Adrenal gland (tissue), 12 donors: ENCODE results near the gene CBFA2T3. TPM values are rescaled to one million over a fixed set of nuclear protein-coding genes. Genes with fewer than 3 reads are reported as not detected.

Source experiments
- DNase-seq, 7 donors: peaks; one replicate each; pipeline ENCODE4 v3.0.0-alpha.2; 2019 to 2020
- H3K27ac ChIP-seq, 5 donors: fragments of 200-600 bp; sonication (generic) in 4 of 5; 1 replicate in 3 of 5; 2 replicates in 2 of 5; pipeline versions ENCODE4 v1.5.1 to v1.8.0; 2016 to 2020; ENCODE audit warnings: mild to moderate bottlenecking in 1 of 5
- H3K27me3 ChIP-seq: fragments of 200-600 bp; 2 replicates; pipeline ENCODE4 v1.8.0; 2021
- H3K36me3 ChIP-seq, 2 donors: fragments of 200-600 bp; replicated peaks in 1 of 2; 1 replicate in 1 of 2; 2 replicates in 1 of 2; pipeline versions ENCODE4 v1.5.1 to v1.8.0; 2018 to 2022
- H3K4me1 ChIP-seq, 2 donors: fragments of 200-600 bp; replicated peaks in 1 of 2; 1 replicate in 1 of 2; 2 replicates in 1 of 2; pipeline versions ENCODE4 v1.5.1 to v1.8.0; 2018 to 2021
- H3K4me3 ChIP-seq, 4 donors: fragments of 200-600 bp; sonication (generic) in 3 of 4; one replicate each; pipeline ENCODE4 v1.5.1; 2016 to 2018
- H3K9me3 ChIP-seq, 3 donors: fragments of 200-600 bp; sonication (generic) in 1 of 3; replicated peaks in 1 of 3; 1 replicate in 2 of 3; 2 replicates in 1 of 3; pipeline versions ENCODE4 v1.5.1 to v1.8.0; 2016 to 2021
- POLR2A ChIP-seq, 2 donors: fragments of 450-650 bp; IDR thresholded peaks; one replicate each; pipeline ENCODE4 v1.6.1; 2017; ENCODE audit warnings: antibody characterized with exemption in 2 of 2, mild to moderate bottlenecking in 2 of 2, moderate library complexity in 1 of 2
- WGBS, 4 donors: extraction: QIAGEN DNeasy Blood & Tissue Kit in 2 of 4; methylation state at CpG; one replicate each; pipeline versions ENCODE4 v1.1.5 to v1.1.7; 2013 to 2017; 5-methylcytosine and 5-hydroxymethylcytosine counted together
- intact Hi-C, 2 donors: fragments of 100-400 bp; cut with DNase I; formaldehyde crosslinking; loops; one replicate each; pipeline versions ENCODE4 v1.14.1 to v1.15.0; 2022 to 2023
- polyA plus RNA-seq, 3 donors: library from polyadenylated mRNA; stranded (reverse); fragments of 200-250 nt in 2 of 3; fragments of 350-450 nt in 1 of 3; fragmentation: Illumina TruSeq in 1 of 3; extraction: RNeasy Lipid Tissue Mini Kit (QIAGEN cat#74804) in 1 of 3; gene quantifications; one replicate each; pipeline ENCODE4 v1.2.3, GENCODE V29; 2013 to 2014
- total RNA-seq, 9 donors: library from RNA; depleted of rRNA in 4 of 9; stranded (reverse); fragments of >200 nt in 4 of 9; fragments of 120-200 nt in 1 of 9; fragmentation: NEBNext Ultra II Directional in 1 of 9; extraction: Animal tissue kit (Norgen Biotek cat#: 25700) in 1 of 9; gene quantifications; one replicate each; pipeline versions ENCODE4 v1.1.0 to v1.2.4, GENCODE V29; 2013 to 2023
- TF ChIP-seq, protein P1 (sequence below), 6 experiments: fragments of 450-650 bp in 4 of 6; fragments of 200-600 bp in 2 of 6; sonication (generic) in 1 of 6; IDR thresholded peaks; 1 replicate in 5 of 6; 2 replicates in 1 of 6; pipeline versions ENCODE4 v1.5.1 to v1.8.0; 2016 to 2021; ENCODE audit warnings: antibody characterized with exemption in 6 of 6, mild to moderate bottlenecking in 2 of 6, moderate library complexity in 1 of 6
- donor health status: healthy with polysubstance abuse.
- donor health status: Bipolar disorder and iron deficiency.
- donor health status: DM: yes; HTN: yes; CAD: no.
- donor health status: DM: no; HTN: no; CAD: no.
- donor health status: DM: no; HTN: no; CAD: no.
- donor health status: DM: yes; HTN: yes; CAD: no.

CBFA2T3 gene
- total and polyA plus RNA-seq, 12 donors = 0.30 to 16.9 (median 2.2) TPM

DNA sequence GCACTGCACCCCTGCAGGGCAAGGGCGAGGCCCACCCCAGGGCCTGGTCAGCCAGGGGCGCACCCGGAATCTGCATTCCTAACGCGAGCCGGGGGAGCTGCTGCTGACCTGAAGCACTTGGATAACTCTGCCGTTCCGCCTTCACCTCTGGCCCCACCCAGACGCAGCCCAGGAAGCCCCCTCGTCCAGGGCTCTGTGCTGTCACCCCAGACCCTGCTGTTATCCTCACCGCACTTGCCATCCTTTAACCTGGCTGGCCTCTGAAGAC lies 97.3 kb downstream of the CBFA2T3 start:
- no peaks in the 10 kb centered on the region for H3K4me1 ChIP-seq
- H3K27me3 ChIP-seq = no peaks in the 10 kb centered on the region

DNA sequence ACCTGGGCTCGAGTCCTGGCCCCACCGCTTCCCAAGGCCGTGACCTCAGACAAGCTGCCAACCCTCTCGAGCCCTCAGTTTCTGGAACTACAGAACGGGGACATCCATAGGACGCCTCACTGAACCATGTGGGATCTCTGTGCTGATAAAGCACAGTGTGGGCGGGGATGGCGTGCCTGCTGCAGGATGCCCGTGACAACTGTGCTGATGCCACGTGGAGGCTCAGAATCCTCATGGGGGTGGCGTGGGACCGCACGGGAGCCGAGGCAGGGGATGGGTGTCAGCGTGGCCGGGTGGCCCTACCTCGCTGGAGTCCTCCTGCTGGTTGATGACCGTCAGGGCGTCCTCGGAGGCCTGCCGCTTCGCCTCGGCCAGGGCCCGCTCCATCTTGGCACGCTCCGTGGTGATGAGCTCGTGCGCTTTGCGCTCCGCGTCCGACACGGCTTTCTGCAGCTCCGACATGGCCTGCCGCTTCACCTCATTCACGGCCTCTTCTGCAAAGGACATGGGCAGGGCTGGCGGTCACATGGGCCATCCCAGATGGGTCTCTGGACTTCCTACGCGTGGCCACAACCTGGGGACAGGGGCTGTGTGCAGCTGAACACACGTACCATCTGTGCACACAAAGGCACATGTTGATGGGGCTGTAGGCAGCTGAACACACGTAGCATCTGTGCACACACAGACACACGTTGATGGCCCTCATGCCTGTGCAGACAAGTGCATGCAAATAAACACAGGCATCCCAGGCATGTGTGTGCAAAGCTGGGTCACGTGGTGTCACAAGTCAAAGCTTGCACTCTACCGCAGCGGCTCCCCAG lies 97.8 kb downstream of the CBFA2T3 start:
- H3K27ac ChIP-seq = no peak overlapping the region
- H3K36me3 ChIP-seq = no peaks in the 10 kb centered on the region
- no peaks in the 10 kb centered on the region for H3K4me1 ChIP-seq
- no peak overlapping the region for H3K4me3 ChIP-seq
- no peaks in the 10 kb centered on the region for H3K9me3 ChIP-seq
- no peaks in the 10 kb centered on the region for H3K27me3 ChIP-seq
- no peak for DNase-seq
- intact Hi-C loops = no loop called here
- TF ChIP-seq, protein P1, sequence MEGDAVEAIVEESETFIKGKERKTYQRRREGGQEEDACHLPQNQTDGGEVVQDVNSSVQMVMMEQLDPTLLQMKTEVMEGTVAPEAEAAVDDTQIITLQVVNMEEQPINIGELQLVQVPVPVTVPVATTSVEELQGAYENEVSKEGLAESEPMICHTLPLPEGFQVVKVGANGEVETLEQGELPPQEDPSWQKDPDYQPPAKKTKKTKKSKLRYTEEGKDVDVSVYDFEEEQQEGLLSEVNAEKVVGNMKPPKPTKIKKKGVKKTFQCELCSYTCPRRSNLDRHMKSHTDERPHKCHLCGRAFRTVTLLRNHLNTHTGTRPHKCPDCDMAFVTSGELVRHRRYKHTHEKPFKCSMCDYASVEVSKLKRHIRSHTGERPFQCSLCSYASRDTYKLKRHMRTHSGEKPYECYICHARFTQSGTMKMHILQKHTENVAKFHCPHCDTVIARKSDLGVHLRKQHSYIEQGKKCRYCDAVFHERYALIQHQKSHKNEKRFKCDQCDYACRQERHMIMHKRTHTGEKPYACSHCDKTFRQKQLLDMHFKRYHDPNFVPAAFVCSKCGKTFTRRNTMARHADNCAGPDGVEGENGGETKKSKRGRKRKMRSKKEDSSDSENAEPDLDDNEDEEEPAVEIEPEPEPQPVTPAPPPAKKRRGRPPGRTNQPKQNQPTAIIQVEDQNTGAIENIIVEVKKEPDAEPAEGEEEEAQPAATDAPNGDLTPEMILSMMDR (IDR thresholded peaks at IDR 0.05) = no peak
- no peak for TF ChIP-seq POLR2A (IDR thresholded peaks at IDR 0.05)
- WGBS, 4 donors = 85 to 91% (median 89%) methylated on average over 27 to 45 of the region's 45 CpGs

More for the DNA sequence above, 97.3 kb downstream of the CBFA2T3 start:
- TF ChIP-seq POLR2A (IDR thresholded peaks at IDR 0.05) = no peak
- TF ChIP-seq, protein P1 (IDR thresholded peaks at IDR 0.05) = no peak
- Histone ChIP-seq H3K9me3 (no peaks in the 10 kb centered on the region), H3K36me3 (no peaks in the 10 kb centered on the region), H3K4me3 (no peak overlapping the region), H3K27ac (no peak overlapping the region)
- 78 to 92% (median 79%) methylated on average over 3 to 11 of the region's 11 CpGs for WGBS, 4 donors
- DNase-seq = no peak
- intact Hi-C loops = no loop called here

DNA sequence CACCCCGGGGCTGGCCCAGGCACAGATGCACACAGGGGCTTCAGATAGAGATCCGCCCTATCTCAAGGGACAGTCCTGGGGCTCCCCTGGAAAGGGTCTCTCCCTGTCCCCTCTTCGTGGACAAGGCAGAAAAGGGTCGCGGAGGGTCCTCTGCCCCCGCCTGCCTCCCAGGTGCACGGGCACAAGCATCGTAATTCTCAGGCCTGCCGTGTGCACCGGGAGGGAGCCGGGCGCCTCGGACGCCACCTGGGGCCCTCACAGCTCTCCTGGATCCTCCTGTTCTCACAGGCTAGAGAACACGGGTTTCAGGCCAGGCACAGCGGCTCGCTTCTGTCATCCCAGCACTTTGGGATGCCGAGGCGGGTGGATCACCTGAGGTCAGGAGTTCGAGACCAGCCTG lies 98.7 kb downstream of the CBFA2T3 start:
- TF ChIP-seq, protein P1 (IDR thresholded peaks at IDR 0.05) = no peak
- TF ChIP-seq POLR2A (IDR thresholded peaks at IDR 0.05) = no peak

DNA sequence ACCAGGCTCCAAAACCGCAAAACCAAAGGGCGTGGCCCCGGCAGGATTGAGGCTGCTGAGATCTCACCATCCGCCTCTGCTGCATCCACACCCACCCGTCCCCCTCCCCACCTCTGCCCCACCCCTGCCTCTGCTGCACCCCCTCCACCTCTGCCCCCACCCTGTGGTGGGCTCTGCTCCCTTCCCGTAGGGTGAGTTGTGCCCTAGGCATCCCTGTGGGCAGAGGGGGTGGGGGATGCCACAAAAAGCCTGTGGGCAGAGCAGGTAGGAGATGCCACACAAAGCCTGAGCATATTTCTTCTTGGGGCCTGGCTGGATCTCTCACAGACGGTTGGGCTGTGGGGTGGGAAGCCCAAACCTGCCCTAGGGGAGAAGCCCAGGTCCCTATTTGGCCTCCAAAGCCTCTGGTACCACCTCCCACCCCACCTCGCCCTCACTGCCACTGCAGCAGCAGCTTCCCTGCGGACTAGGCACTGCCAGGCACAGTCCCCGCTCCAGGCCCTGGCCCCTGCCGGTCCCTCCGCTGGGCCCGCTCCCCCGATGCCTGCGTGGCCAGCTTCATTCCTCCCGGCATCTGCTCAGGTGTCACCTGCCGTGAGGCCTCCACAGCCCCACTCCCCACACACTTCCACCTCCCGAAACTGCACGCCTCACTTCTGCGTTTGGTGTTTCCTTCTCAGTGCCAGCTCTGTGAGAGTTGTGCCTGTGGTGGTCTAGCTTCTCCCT lies 99.3 kb downstream of the CBFA2T3 start:
- no peaks in the 10 kb centered on the region for H3K9me3 ChIP-seq
- H3K4me1 ChIP-seq = no peaks in the 10 kb centered on the region
- no peak overlapping the region for H3K4me3 ChIP-seq
- WGBS, 4 donors = 80 to 90% (median 88%) methylated on average over 6 to 20 of the region's 20 CpGs
- intact Hi-C loops = no loop called here
- TF ChIP-seq, protein P1 (IDR thresholded peaks at IDR 0.05) = no peak
- TF ChIP-seq POLR2A (IDR thresholded peaks at IDR 0.05) = no peak
- H3K27ac ChIP-seq = no peak overlapping the region
- no peaks in the 10 kb centered on the region for H3K27me3 ChIP-seq
- no peaks in the 10 kb centered on the region for H3K36me3 ChIP-seq
- DNase-seq = no peak

More for the DNA sequence above, 98.7 kb downstream of the CBFA2T3 start:
- Histone ChIP-seq H3K4me3 (no peak overlapping the region), H3K36me3 (no peaks in the 10 kb centered on the region), H3K4me1 (no peaks in the 10 kb centered on the region), H3K9me3 (no peaks in the 10 kb centered on the region), H3K27me3 (no peaks in the 10 kb centered on the region), H3K27ac (no peak overlapping the region)
- DNase-seq = no peak
- intact Hi-C loops = no loop called here
- 83 to 94% (median 92%) methylated on average over 2 to 20 of the region's 20 CpGs for WGBS, 4 donors
